HG03460 (cell line): ENCODE data around the gene PRRX1.

ENCODE experiments used
- ATAC-seq: cut with Tn5 transposase; IDR thresholded peaks from one replicate; pipeline ENCODE4 v1.9.1; 2021; ENCODE audit not compliant: unreplicated experiment

Gene PRRX1

GRCh38 chr1:170714938-170715337, 51.0 kb downstream of the PRRX1 start:
- ATAC-seq = no peak

- ATAC-seq = no peak
Measured at GRCh38 chr1:170716835-170717429, 53.0 kb downstream of the PRRX1 start.

GRCh38 chr1:170720661-170721060, 56.7 kb downstream of the PRRX1 start:
- no peak for ATAC-seq

- no peak for ATAC-seq
Measured at GRCh38 chr1:170721621-170722020, 57.7 kb downstream of the PRRX1 start.

- ATAC-seq = no peak
Measured at GRCh38 chr1:170723518-170723917, 59.6 kb downstream of the PRRX1 start.

- no peak for ATAC-seq
Measured at GRCh38 chr1:170725326-170725725, 61.4 kb downstream of the PRRX1 start.

GRCh38 chr1:170727963-170728362, 64.0 kb downstream of the PRRX1 start:
- no peak for ATAC-seq

- no peak for ATAC-seq
Measured at GRCh38 chr1:170729225-170730002, 65.5 kb downstream of the PRRX1 start.

- ATAC-seq = no peak
Measured at GRCh38 chr1:170730014-170730413, 66.1 kb downstream of the PRRX1 start.

GRCh38 chr1:170730438-170730837, 66.5 kb downstream of the PRRX1 start:
- no peak for ATAC-seq

- ATAC-seq = no peak
Measured at GRCh38 chr1:170731566-170732251, 67.8 kb downstream of the PRRX1 start.

GRCh38 chr1:170732252-170732588, 68.3 kb downstream of the PRRX1 start:
- no peak for ATAC-seq

GRCh38 chr1:170734412-170735175, 70.7 kb downstream of the PRRX1 start:
- no peak for ATAC-seq

GRCh38 chr1:170735366-170736263, 71.7 kb downstream of the PRRX1 start:
- no peak for ATAC-seq

- ATAC-seq = no peak
Measured at GRCh38 chr1:170739803-170740202, 75.9 kb downstream of the PRRX1 start.

GRCh38 chr1:170741678-170742077, 77.7 kb downstream of the PRRX1 start:
- no peak for ATAC-seq

GRCh38 chr1:170742600-170742999, 78.7 kb downstream of the PRRX1 start:
- ATAC-seq = no peak

GRCh38 chr1:170743083-170743482, 79.2 kb downstream of the PRRX1 start:
- ATAC-seq = no peak

- no peak for ATAC-seq
Measured at GRCh38 chr1:170749549-170749948, 85.6 kb downstream of the PRRX1 start.

GRCh38 chr1:170749959-170750358, 86.0 kb downstream of the PRRX1 start:
- ATAC-seq = no peak
